ENCODE results near the gene NNMT.

DNA sequence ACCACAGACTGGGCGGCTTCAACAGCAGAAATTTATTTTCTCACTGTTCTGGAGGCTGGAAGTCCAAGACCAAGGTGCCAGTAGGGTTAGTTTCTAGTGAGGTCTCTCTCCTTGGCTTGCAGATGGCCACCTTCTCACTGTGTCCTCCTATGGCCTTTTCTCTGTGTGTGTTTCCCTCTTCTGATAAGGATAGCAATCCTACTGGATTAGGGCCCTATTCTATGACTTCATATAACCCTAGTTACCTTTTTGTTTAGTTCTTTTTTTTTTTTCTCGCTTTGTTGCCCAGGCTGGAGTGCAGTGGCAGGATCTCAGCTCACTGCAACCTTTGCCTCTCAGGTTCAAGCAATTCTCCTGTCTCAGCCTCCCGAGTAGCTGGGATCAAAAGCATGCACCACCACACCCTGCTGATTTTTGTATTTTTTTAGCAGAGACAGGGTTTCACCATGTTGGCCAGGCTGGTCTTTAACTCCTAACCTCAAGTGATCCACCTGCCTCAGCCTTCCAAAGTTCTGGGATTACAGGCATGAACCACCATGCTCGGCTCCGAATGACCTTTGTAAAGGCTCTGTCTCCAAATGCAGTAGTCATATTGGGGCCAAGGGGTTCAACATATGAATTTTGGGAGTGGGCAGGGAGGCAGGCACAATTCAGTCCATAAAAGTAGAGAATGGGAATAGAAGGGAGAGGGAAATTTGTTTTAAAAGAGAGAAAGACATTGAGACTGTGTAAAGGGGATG, 25.5 kb upstream of the NNMT start:
- TF ChIP-seq, protein P1, sequence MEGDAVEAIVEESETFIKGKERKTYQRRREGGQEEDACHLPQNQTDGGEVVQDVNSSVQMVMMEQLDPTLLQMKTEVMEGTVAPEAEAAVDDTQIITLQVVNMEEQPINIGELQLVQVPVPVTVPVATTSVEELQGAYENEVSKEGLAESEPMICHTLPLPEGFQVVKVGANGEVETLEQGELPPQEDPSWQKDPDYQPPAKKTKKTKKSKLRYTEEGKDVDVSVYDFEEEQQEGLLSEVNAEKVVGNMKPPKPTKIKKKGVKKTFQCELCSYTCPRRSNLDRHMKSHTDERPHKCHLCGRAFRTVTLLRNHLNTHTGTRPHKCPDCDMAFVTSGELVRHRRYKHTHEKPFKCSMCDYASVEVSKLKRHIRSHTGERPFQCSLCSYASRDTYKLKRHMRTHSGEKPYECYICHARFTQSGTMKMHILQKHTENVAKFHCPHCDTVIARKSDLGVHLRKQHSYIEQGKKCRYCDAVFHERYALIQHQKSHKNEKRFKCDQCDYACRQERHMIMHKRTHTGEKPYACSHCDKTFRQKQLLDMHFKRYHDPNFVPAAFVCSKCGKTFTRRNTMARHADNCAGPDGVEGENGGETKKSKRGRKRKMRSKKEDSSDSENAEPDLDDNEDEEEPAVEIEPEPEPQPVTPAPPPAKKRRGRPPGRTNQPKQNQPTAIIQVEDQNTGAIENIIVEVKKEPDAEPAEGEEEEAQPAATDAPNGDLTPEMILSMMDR (IDR thresholded peaks at IDR 0.05; ENCODE audit: low read depth, low read length, poor library complexity, severe bottlenecking) = no peak
- no peak for TF ChIP-seq EZH2phosphoT487 (IDR thresholded peaks at IDR 0.05; ENCODE audit: borderline replicate concordance, low read length)
